Measurements from ENCODE around the gene GSE1.

The GSE1 gene

DNA sequence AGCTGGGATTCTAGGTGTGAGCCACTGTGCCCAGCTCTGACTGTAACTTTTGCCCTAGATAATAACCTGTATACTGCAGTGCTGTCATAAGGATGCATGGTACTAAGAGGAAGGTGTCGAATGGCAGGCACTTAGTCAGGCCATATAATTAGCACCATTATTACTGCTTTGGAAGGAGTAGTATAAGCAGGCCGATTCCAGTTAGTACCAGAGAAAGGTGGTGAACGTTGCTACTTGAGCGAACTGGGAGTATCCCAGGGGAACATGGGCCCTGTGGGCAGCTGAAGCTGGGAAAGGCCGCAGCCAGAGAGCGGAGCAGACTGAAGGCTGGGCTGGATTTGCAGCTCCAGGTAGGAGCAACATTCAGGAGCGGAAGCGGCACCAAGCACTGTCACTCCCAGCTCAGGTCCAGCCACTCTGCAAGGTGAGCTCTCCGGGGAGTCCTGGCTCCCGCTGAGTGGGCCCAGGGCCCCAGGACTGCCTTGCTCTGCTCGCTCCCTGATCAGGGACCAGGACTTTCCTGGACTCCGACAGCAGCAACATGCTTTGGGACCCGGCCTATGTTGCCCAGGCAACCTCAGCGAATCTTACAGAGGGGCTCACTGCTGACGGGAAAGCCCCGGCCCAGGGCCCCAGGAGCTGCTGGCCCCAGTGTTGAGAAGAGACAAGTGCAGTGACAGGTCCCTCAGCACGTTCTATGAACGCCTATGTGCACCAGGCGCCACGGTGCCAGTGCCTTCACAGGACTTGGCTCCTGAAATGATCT is 109.2 kb downstream of the GSE1 start:
- peaks cover 0 to 58% of the 10 kb centered on the region in 2 donors for H3K27me3 ChIP-seq
- H3K27ac ChIP-seq: no peak overlapping the region
- H3K4me3 ChIP-seq: no peak overlapping the region
- H3K9me3 ChIP-seq: no peaks in the 10 kb centered on the region
- H3K4me1 ChIP-seq: peaks cover 0 to 11% (median 0%) of the 10 kb centered on the region in 4 donors
- no peaks in the 10 kb centered on the region for H3K36me3 ChIP-seq
- TF ChIP-seq CTCF (IDR thresholded peaks at IDR 0.05): no peak
- DNase-seq: no peak
- intact Hi-C loops (cut with DNase I; ENCODE audit: low total_unique reads): loop anchor here (10.0 kb wide), 1 partner anchor 428 kb away; no protein-coding TSS in a partner anchor

DNA sequence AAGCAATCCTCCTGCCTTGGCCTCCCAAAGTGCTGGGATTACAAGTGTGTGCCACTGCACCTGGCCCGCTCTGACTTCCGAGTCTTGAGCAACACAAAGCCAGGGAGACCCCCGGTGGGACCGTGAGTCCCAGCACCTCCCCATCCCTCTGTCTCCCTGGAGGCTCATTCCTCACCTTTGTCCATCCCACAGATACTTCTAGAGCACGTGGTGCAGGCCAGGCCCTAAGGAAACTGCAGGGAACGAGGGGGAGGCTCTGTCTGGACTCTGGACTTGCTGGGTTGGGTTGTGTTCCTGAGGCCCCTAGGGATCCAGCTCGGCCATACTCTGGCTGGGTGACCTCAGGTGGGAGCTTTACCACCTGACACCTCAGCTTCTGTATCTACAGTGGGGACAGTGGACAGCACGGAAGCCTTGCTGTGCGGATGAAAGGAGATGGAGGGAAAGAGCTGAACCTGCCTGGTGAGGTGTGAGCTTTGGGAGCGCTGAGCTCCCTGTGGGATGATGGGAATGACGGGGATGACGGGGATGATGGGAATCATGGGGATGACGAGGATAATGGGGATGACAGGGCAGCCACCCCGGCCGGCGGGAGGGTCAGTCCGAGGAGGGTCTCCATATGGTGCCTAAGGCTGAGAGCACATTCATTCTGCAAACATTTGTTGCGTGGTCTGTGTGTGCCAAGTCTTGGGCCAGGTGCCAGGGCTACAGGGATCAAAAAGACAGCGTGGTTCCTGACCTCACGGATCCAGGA is 111.2 kb downstream of the GSE1 start:
- no peaks in the 10 kb centered on the region for H3K4me1 ChIP-seq
- H3K27me3 ChIP-seq: peaks cover 0 to 55% of the 10 kb centered on the region in 2 donors
- H3K27ac ChIP-seq: no peak overlapping the region
- DNase-seq: no peak
- intact Hi-C loops (cut with DNase I; ENCODE audit: low total_unique reads): loop anchor here (10.0 kb wide), 1 partner anchor 430 kb away; no protein-coding TSS in a partner anchor
- no peak for TF ChIP-seq CTCF (IDR thresholded peaks at IDR 0.05)
- no peaks in the 10 kb centered on the region for H3K9me3 ChIP-seq
- no peak overlapping the region for H3K4me3 ChIP-seq
- H3K36me3 ChIP-seq: no peaks in the 10 kb centered on the region

- intact Hi-C loops (cut with DNase I; ENCODE audit: low total_unique reads): loop anchor here (10.0 kb wide), 1 partner anchor 430 kb away; no protein-coding TSS in a partner anchor
- no peaks in the 10 kb centered on the region for H3K9me3 ChIP-seq
- no peak for TF ChIP-seq CTCF (IDR thresholded peaks at IDR 0.05)
- no peak overlapping the region for H3K27ac ChIP-seq
- no peak for DNase-seq
- peaks cover 0 to 56% of the 10 kb centered on the region in 2 donors for H3K27me3 ChIP-seq
- H3K4me1 ChIP-seq: no peaks in the 10 kb centered on the region
- H3K36me3 ChIP-seq: no peaks in the 10 kb centered on the region
- H3K4me3 ChIP-seq: no peak overlapping the region
Measured at GRCh38 chr16:85724936-85725335, 111.8 kb downstream of the GSE1 start.
